ENCODE results near the gene DHX58. TPM values are rescaled to one million over a fixed set of nuclear protein-coding genes. Genes with fewer than 3 reads are reported as not detected.

DHX58 gene
- total and polyA plus RNA-seq, 2 of the 4 experiments (the other 2 are of a cell fraction), result 1.1 to 2.8 TPM

DNA sequence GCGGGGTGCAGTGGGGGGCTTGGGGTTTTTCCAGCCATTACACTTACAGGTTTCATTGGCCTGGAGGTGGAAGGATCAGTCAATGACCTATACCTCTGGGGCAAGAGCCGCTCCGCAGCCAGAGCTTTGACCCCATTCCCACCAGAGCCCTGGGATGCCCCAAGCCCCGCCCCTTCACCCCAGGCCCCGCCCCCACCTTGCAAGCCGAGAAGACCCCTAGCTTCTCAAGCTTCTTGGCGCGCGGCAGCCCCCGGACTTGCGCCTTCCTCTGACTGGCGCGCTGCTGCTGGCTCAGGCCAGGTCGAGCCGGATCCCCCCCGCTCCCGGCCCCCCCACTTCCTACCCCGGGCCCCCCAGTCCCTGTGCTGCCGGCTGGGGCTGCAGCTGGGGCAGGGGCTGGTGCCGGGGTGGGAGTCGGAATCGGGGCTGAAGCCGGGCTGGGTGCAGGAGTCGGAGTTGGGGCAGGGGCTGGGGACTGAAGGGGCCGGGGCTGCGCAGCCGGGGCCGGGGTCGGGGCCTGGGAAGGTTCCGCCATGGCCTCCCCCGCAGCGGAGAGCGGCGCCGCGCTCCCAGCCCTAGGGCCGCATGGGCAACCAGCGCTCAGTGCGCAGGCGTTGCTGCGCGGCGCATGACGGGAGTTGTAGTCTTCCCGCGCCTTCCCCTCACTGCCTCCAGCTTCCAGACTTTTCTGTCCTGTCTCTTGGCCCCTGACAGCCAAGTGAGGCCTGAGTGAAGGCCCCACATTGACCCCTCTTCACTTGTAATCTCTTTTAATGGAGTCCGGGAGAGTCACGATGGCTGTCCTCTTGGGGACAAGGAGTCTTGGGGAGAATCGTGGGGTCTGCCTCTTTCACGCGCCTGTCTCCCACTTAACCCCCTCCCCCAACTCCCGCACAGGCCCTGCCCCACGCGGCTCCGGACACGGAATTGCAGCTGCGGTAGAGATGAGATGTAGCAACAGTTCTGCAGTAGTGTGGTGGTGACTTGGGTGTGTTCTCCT, 8.6 kb upstream of the DHX58 start, which contains the start of gene KAT2A:
Gene KAT2A, minus strand, starts transcription at position 598 of the 1,000 bp plus-strand sequence. Its CDS starts 63 bp downstream, at position 535.
- no TSS peak for BruUV-seq (replicated peaks)
- H3K79me1 ChIP-seq (ENCODE audit: low read depth in 1 of 2, low read length in 2 of 2), result peaks cover 10 to 12% of the 10 kb centered on the region in 2 experiments; a peak in 3 of 4 replicates
- peak; percentile 77 for DNase-seq

More for the DNA sequence above, 8.6 kb upstream of the DHX58 start, which contains the start of gene KAT2A:
- no peak within 1 kb of the TSS for H3K14ac ChIP-seq (replicated peaks; ENCODE audit: low read depth, low read length)
- no peak within 1 kb of the TSS for H4K91ac ChIP-seq (ENCODE audit: insufficient read depth, low read depth, low read length)
- peak within 1 kb of the TSS; percentile 82 for H3K4me2 ChIP-seq (ENCODE audit: low read depth, low read length)
- 0% methylated on average over 16 of the region's 57 CpGs; no CpG with 5 or more reads in 1 of the 2 experiments for WGBS, 2 experiments (ENCODE audit: extremely low coverage in 2 of 2, insufficient read length in 1 of 2)
- H3K9ac ChIP-seq (ENCODE audit: low read depth, low read length), result peak within 1 kb of the TSS; percentile 38; the same call in 1 of the 2 replicates
- in situ Hi-C loops (cut with MboI; ENCODE audit: low sequenced_read_pairs) (no loop called here), intact Hi-C loops (cut with micrococcal nuclease) (loop anchor here (1.0 kb wide), 1 partner anchor 34 kb away; no protein-coding TSS in a partner anchor), dilution Hi-C loops (cut with HindIII; ENCODE audit: low sequenced_read_pairs, unreplicated experiment) (no loop called here)
- H3K23ac ChIP-seq (ENCODE audit: low read depth, low read length), result no peak within 1 kb of the TSS
- H3K4me3 ChIP-seq (ENCODE audit: insufficient read depth, low read depth, low read length), result peak within 1 kb of the TSS; percentile 46
- peak; percentile 96 for ATAC-seq (ENCODE audit: low read depth)
- H3K9me3 ChIP-seq (ENCODE audit: control insufficient read depth, insufficient read depth, low read length), result no peaks in the 10 kb centered on the region
- peak within 1 kb of the TSS; percentile 53 for H3K4ac ChIP-seq (ENCODE audit: low read depth, low read length)
- no peak within 1 kb of the TSS for H2BK20ac ChIP-seq (ENCODE audit: low read depth, low read length)
- peak within 1 kb of the TSS; percentile 4 to 75; a peak in 3 of 4 replicates for H4K8ac ChIP-seq (ENCODE audit: low read depth in 2 of 2, low read length in 2 of 2)
- CTCF ChIA-PET, result interaction anchor here (0.8 to 0.9 kb wide), 4 partner anchors 20 to 112 kb away, joined by 3 to 6 read pairs (median 3); partner anchors contain the start of gene NKIRAS2
- H3K27me3 ChIP-seq (ENCODE audit: control insufficient read depth, insufficient read depth, low read length), result no peaks in the 10 kb centered on the region
- no peak within 1 kb of the TSS for H2BK15ac ChIP-seq (ENCODE audit: low read depth, low read length)
- peak within 1 kb of the TSS; percentile 88 for H2AK9ac ChIP-seq (replicated peaks; ENCODE audit: low read depth, low read length, poor library complexity)
- peak within 1 kb of the TSS; percentile 85 for H2AFZ ChIP-seq (replicated peaks; ENCODE audit: low read length, poor library complexity)
- H2AK5ac ChIP-seq (ENCODE audit: low read depth, low read length), result peak within 1 kb of the TSS; percentile 66; the same call in 1 of the 2 replicates
- H3K18ac ChIP-seq (ENCODE audit: low read depth, low read length), result no peak within 1 kb of the TSS
- POLR2A ChIA-PET (ENCODE audit: unreplicated experiment), result no interaction called here
- no peak within 1 kb of the TSS for H2BK120ac ChIP-seq (ENCODE audit: low read depth, low read length)
- peaks cover 4% of the 10 kb centered on the region; the same call in 1 of the 2 replicates for H3K9me1 ChIP-seq (ENCODE audit: insufficient read depth, low read length)
- H4K5ac ChIP-seq (ENCODE audit: low read depth, low read length), result peak within 1 kb of the TSS; percentile 58; the same call in 1 of the 2 replicates
- peak within 1 kb of the TSS; percentile 53; the same call in 1 of the 2 replicates for H3K27ac ChIP-seq (ENCODE audit: insufficient read depth, low read length)
- peaks cover 31% of the 10 kb centered on the region for H3K36me3 ChIP-seq (ENCODE audit: control insufficient read depth, insufficient read depth, low read length)
- TF ChIP-seq POLR2A (IDR thresholded peaks at IDR 0.05; ENCODE audit: low read depth, low read length) (no peak), NFE2L2 (IDR thresholded peaks at IDR 0.05; ENCODE audit: low read depth, low read length) (no peak), CHD1 (IDR thresholded peaks at IDR 0.05; ENCODE audit: low read depth, low read length) (no peak), SMC3 (IDR thresholded peaks at IDR 0.05; ENCODE audit: low read depth, low read length) (no peak), MXI1 (IDR thresholded peaks at IDR 0.05; ENCODE audit: borderline replicate concordance, low read depth, low read length) (peak; percentile 96), FOS (IDR thresholded peaks at IDR 0.05; ENCODE audit: low read depth, low read length) (no peak), MAZ (IDR thresholded peaks at IDR 0.05; ENCODE audit: borderline replicate concordance, low read depth, low read length) (0 out of 2 replicates have a peak, but pooled peaks have one; percentile 36)
- TF ChIP-seq, protein P1, sequence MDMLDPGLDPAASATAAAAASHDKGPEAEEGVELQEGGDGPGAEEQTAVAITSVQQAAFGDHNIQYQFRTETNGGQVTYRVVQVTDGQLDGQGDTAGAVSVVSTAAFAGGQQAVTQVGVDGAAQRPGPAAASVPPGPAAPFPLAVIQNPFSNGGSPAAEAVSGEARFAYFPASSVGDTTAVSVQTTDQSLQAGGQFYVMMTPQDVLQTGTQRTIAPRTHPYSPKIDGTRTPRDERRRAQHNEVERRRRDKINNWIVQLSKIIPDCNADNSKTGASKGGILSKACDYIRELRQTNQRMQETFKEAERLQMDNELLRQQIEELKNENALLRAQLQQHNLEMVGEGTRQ (IDR thresholded peaks at IDR 0.05; ENCODE audit: low read depth, low read length), result peak; percentile 55; the same call in 1 of the 2 replicates
- TF ChIP-seq, protein P2, sequence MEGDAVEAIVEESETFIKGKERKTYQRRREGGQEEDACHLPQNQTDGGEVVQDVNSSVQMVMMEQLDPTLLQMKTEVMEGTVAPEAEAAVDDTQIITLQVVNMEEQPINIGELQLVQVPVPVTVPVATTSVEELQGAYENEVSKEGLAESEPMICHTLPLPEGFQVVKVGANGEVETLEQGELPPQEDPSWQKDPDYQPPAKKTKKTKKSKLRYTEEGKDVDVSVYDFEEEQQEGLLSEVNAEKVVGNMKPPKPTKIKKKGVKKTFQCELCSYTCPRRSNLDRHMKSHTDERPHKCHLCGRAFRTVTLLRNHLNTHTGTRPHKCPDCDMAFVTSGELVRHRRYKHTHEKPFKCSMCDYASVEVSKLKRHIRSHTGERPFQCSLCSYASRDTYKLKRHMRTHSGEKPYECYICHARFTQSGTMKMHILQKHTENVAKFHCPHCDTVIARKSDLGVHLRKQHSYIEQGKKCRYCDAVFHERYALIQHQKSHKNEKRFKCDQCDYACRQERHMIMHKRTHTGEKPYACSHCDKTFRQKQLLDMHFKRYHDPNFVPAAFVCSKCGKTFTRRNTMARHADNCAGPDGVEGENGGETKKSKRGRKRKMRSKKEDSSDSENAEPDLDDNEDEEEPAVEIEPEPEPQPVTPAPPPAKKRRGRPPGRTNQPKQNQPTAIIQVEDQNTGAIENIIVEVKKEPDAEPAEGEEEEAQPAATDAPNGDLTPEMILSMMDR (conservative IDR thresholded peaks at IDR 0.05; ENCODE audit: low read depth, low read length), result no peak
- H4K20me1 ChIP-seq (ENCODE audit: insufficient read depth, low read length), result peaks cover 3% of the 10 kb centered on the region; the same call in 1 of the 2 replicates
- no peak within 1 kb of the TSS for H3K56ac ChIP-seq (ENCODE audit: extremely low read depth, insufficient read depth, low read length)
- peaks cover 7% of the 10 kb centered on the region for H3K4me1 ChIP-seq (ENCODE audit: control insufficient read depth, insufficient read depth, low read length)
- H2BK5ac ChIP-seq (ENCODE audit: low read depth, low read length, poor library complexity, severe bottlenecking), result peak within 1 kb of the TSS; percentile 46
